Right lobe of liver (tissue), 4 donors: Measurements from ENCODE around the gene TDRD12.

ENCODE experiments used
- POLR2A ChIP-seq: fragments of 450-650 bp; IDR thresholded peaks from one replicate; pipeline ENCODE4 v1.6.1; 2017; ENCODE audit warnings: antibody characterized with exemption, mild to moderate bottlenecking
- TF ChIP-seq, protein P1 (sequence below), 4 donors: fragments of 200-600 bp in 3 of 4; fragments of 450-650 bp in 1 of 4; IDR thresholded peaks; one replicate each; pipeline versions ENCODE4 v1.5.1 to v1.8.0; 2016 to 2022; ENCODE audit warnings: antibody characterized with exemption in 4 of 4, mild to moderate bottlenecking in 2 of 4
- donor health status: DM: no; HTN: no; CAD: no.
- donor health status: DM: no; HTN: no; CAD: no.
- donor health status: DM: no; HTN: yes; CAD: no.

DNA sequence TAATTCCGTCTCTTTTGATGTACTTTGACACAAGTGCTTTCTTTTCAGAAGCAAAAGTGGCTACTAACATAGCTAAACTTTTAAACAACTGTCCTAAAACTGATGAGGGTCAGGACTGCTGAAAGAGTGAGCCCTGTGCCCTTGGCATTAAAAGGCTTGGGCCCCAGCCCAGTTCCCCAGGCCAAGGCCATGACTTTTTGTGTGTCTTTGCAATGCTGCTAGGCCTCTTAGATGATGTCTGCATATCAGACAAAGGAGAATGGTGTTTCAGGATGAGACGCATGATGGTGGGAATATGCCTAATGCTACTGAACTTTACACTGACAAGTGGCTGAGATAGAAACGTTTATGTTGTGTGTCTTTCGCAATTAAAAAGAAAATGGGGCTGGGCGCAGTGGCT is 112.0 kb downstream of the TDRD12 start:
- no peak for TF ChIP-seq POLR2A
- TF ChIP-seq, protein P1, sequence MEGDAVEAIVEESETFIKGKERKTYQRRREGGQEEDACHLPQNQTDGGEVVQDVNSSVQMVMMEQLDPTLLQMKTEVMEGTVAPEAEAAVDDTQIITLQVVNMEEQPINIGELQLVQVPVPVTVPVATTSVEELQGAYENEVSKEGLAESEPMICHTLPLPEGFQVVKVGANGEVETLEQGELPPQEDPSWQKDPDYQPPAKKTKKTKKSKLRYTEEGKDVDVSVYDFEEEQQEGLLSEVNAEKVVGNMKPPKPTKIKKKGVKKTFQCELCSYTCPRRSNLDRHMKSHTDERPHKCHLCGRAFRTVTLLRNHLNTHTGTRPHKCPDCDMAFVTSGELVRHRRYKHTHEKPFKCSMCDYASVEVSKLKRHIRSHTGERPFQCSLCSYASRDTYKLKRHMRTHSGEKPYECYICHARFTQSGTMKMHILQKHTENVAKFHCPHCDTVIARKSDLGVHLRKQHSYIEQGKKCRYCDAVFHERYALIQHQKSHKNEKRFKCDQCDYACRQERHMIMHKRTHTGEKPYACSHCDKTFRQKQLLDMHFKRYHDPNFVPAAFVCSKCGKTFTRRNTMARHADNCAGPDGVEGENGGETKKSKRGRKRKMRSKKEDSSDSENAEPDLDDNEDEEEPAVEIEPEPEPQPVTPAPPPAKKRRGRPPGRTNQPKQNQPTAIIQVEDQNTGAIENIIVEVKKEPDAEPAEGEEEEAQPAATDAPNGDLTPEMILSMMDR (IDR thresholded peaks at IDR 0.05) = no peak
